Fibroblast of lung (primary cell): ENCODE measurements around the gene DTYMK. TPM values are rescaled to one million over a fixed set of nuclear protein-coding genes. Genes with fewer than 3 reads are reported as not detected.

Source experiments
- polyA plus RNA-seq, 2 donors: library from polyadenylated mRNA; depleted of rRNA in 1 of 2; stranded (reverse) in 1 of 2; unstranded in 1 of 2; fragments of >200 nt; gene quantifications; 2 replicates each; pipeline ENCODE4 v1.2.1, GENCODE V29; 2011 to 2012; ENCODE audit warnings: missing spikeins in 1 of 2
- total RNA-seq: library from RNA; depleted of rRNA; stranded (reverse); fragments of >200 nt; gene quantifications from 2 replicates; pipeline ENCODE4 v1.2.1, GENCODE V29; 2014

The DTYMK gene
- total and polyA plus RNA-seq, 2 donors (not counting 1 experiment from before 2014, with no cell fraction given): 19.0 to 25.3 TPM

Other genes starting within 250 kb of the DTYMK start
- 131 and 197 TPM in 2 replicates for gene STK25, start 178.2 kb downstream of the DTYMK start, total RNA-seq
- 168 and 171 TPM in 2 replicates for gene STK25, start 178.2 kb downstream of the DTYMK start, polyA plus RNA-seq
- 38.5 and 42.4 TPM in 2 replicates for gene BOK, start 128.1 kb downstream of the DTYMK start, total RNA-seq
- 14.8 and 21.2 TPM in 2 replicates for gene BOK, start 128.1 kb downstream of the DTYMK start, polyA plus RNA-seq
- 40.6 and 47.7 TPM in 2 replicates for gene THAP4, start 49.7 kb downstream of the DTYMK start, total RNA-seq
- 19.3 and 27.7 TPM in 2 replicates for gene THAP4, start 49.7 kb downstream of the DTYMK start, polyA plus RNA-seq
- gene ATG4B, start 49.1 kb downstream of the DTYMK start, total RNA-seq: 30.0 and 45.1 TPM in 2 replicates
- 76.2 and 95.6 TPM in 2 replicates for gene ATG4B, start 49.1 kb downstream of the DTYMK start, polyA plus RNA-seq
- 27.4 and 30.0 TPM in 2 replicates for gene ING5, start 15.2 kb upstream of the DTYMK start, total RNA-seq
- gene ING5, start 15.2 kb upstream of the DTYMK start, polyA plus RNA-seq: 15.3 and 17.4 TPM in 2 replicates
- gene D2HGDH, start 47.8 kb upstream of the DTYMK start, total RNA-seq: 20.8 and 28.4 TPM in 2 replicates
- gene D2HGDH, start 47.8 kb upstream of the DTYMK start, polyA plus RNA-seq: 4.8 and 5.7 TPM in 2 replicates
- 0.17 TPM in 1 of 2 replicates, not detected in the other for gene GAL3ST2, start 90.0 kb upstream of the DTYMK start, total RNA-seq
- gene GAL3ST2, start 90.0 kb upstream of the DTYMK start, polyA plus RNA-seq: not detected in 2 replicates
- gene NEU4, start 122.4 kb upstream of the DTYMK start, total RNA-seq: under 0.01 TPM in 1 of 2 replicates, not detected in the other
- gene NEU4, start 122.4 kb upstream of the DTYMK start, polyA plus RNA-seq: not detected in 2 replicates
- gene PDCD1, start 172.1 kb upstream of the DTYMK start, total RNA-seq: not detected in 2 replicates
- not detected in 2 replicates for gene PDCD1, start 172.1 kb upstream of the DTYMK start, polyA plus RNA-seq
- not detected in 2 replicates for gene RTP5, start 182.9 kb upstream of the DTYMK start, total RNA-seq
- not detected in 2 replicates for gene RTP5, start 182.9 kb upstream of the DTYMK start, polyA plus RNA-seq